Measurements from ENCODE around the gene TMEM175. TPM values are rescaled to one million over a fixed set of nuclear protein-coding genes. Genes with fewer than 3 reads are reported as not detected.
A peak's percentile ranks its signal among the peaks of the same experiment; 100 is the strongest.

The TMEM175 gene
- total RNA-seq, 1 donor from 2014 or later = 28.0 TPM

DNA sequence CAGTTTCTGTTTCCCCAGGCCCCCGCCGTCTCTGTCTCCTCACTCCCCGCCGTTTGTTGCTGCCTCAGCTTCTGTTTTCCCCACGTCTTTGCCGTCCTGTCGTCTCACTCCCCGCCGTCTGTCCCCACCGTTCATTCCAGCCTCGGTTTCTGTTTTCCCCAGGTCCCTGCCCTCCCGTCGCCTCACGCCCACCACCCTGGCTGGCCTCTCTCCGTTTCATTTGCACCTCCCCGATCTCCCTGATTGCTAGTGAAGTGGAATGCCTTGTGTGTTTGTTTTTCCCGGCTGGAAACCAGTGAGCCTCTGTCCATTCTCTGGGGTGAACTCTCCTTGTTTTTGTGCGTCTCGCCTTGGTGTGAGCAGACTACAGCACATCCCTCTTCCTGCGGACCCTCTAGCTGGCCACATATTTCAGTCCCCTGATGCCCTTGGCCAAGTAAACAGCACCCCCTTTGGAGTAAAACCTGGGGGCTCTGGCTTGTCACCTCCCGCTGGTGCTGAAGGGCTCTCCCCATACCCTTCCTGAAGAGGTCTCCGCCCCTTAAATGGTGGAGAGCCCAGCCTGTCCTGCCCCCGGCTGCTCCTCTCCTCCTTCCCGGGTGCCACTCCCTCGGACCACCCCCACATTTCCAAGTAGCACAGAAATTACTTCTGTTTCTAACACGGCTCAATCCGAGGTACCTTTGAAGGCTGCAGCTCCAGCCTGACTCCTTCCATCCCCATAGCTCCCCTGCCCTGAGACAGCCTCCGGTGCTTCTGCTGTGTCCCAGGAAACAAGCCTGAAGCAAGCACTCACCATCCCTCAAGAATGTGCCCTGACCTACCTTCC, 13.2 kb downstream of the TMEM175 start:
- Mint-ChIP-seq H3K36me3 (no peaks in the 10 kb centered on the region), H3K4me3 (peak overlapping the region; percentile 10), H3K27ac (no peak overlapping the region), H3K4me1 (peaks cover 7% of the 10 kb centered on the region), H3K27me3 (ENCODE audit: low read depth) (peaks cover 20% of the 10 kb centered on the region), H3K9me3 (no peaks in the 10 kb centered on the region)
- TF ChIP-seq, protein P1, sequence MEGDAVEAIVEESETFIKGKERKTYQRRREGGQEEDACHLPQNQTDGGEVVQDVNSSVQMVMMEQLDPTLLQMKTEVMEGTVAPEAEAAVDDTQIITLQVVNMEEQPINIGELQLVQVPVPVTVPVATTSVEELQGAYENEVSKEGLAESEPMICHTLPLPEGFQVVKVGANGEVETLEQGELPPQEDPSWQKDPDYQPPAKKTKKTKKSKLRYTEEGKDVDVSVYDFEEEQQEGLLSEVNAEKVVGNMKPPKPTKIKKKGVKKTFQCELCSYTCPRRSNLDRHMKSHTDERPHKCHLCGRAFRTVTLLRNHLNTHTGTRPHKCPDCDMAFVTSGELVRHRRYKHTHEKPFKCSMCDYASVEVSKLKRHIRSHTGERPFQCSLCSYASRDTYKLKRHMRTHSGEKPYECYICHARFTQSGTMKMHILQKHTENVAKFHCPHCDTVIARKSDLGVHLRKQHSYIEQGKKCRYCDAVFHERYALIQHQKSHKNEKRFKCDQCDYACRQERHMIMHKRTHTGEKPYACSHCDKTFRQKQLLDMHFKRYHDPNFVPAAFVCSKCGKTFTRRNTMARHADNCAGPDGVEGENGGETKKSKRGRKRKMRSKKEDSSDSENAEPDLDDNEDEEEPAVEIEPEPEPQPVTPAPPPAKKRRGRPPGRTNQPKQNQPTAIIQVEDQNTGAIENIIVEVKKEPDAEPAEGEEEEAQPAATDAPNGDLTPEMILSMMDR (IDR thresholded peaks at IDR 0.05; ENCODE audit: unreplicated experiment) = no peak
- DNase-seq (ENCODE audit: low spot score in 2 of 2, unreplicated experiment in 2 of 2) = no peak

GRCh38 chr4:946103-946450, 13.8 kb downstream of the TMEM175 start:
- Mint-ChIP-seq H3K27me3 (ENCODE audit: low read depth) (peaks cover 20% of the 10 kb centered on the region), H3K9me3 (no peaks in the 10 kb centered on the region), H3K27ac (no peak overlapping the region), H3K36me3 (no peaks in the 10 kb centered on the region), H3K4me1 (peaks cover 7% of the 10 kb centered on the region), H3K4me3 (no peak overlapping the region)
- TF ChIP-seq, protein P1 (IDR thresholded peaks at IDR 0.05; ENCODE audit: unreplicated experiment) = no peak
- DNase-seq (ENCODE audit: low spot score in 2 of 2, unreplicated experiment in 2 of 2) = no peak

DNA sequence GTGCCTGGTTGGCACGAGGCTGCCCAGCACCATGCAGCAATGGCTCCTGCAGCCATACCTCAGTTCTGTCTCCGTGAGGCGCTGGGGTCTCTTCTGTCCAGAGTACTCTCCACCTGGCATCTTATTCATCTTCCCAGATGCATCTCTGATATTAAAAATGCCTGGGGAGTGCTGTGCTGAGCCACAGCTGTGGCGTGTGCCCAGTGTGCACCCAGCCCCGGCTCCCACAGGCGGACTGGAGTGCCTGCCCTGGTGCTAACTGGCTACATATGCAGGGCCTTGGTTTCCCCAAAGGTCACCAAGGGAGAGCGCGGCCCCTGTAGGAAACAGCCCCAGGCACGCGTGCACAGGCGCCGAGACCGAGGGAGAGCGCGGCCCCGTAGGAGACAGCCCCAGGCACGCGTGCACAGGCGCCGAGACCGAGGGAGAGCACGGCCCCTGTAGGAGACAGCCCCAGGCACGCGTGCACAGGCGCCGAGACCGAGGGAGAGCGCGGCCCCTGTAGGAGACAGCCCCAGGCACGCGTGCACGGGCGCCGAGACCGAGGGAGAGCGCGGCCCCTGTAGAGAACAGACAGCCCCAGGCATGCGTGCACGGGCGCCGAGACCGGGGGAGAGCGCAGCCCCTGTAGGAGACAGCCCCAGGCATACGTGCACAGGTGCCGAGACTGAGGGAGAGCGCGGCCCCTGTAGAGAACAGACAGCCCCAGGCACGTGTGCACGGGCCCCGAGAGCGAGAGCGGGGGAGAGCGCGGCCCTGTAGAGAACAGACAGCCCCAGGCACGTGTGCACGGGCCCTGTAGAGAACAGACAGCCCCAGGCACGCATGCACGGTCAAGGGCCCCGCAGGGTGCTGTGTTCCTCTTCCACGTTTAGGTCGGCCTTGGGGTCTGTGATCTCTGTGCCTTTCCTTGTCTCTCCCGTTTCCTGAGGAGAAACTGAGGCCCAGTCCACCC, 14.5 kb downstream of the TMEM175 start:
- Mint-ChIP-seq H3K27ac (no peak overlapping the region), H3K36me3 (no peaks in the 10 kb centered on the region), H3K27me3 (ENCODE audit: low read depth) (peaks cover 20% of the 10 kb centered on the region), H3K4me1 (peaks cover 7% of the 10 kb centered on the region), H3K9me3 (no peaks in the 10 kb centered on the region), H3K4me3 (no peak overlapping the region)
- no peak for DNase-seq (ENCODE audit: low spot score in 2 of 2, unreplicated experiment in 2 of 2)
- TF ChIP-seq, protein P1 (IDR thresholded peaks at IDR 0.05; ENCODE audit: unreplicated experiment) = no peak

DNA sequence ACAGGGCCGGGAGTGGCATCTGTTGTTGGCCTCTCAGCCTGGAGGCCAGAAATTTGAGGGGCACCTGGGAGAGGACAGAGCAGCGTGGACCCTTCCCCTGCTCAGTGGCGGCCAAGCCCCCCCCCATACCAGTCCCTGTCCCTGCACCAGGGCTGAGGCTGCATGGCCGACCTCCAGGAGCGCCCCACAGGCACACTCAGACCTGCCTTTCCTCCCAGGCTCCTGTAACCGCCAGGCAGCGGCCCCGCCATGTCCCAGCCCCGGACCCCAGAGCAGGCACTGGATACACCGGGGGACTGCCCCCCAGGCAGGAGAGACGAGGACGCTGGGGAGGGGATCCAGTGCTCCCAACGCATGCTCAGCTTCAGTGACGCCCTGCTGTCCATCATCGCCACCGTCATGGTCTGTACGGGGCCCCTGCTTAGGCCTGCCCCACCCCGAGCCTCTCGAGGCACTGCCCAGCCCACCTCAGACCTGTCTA, 15.3 kb downstream of the TMEM175 start:
- TF ChIP-seq, protein P1 (IDR thresholded peaks at IDR 0.05; ENCODE audit: unreplicated experiment) = no peak
- peaks cover 7% of the 10 kb centered on the region for H3K4me1 Mint-ChIP-seq
- no peak overlapping the region for H3K4me3 Mint-ChIP-seq
- DNase-seq (ENCODE audit: low spot score in 2 of 2, unreplicated experiment in 2 of 2) = no peak
- no peaks in the 10 kb centered on the region for H3K36me3 Mint-ChIP-seq
- H3K27ac Mint-ChIP-seq = no peak overlapping the region
- peaks cover 20% of the 10 kb centered on the region for H3K27me3 Mint-ChIP-seq (ENCODE audit: low read depth)
- H3K9me3 Mint-ChIP-seq = no peaks in the 10 kb centered on the region

DNA sequence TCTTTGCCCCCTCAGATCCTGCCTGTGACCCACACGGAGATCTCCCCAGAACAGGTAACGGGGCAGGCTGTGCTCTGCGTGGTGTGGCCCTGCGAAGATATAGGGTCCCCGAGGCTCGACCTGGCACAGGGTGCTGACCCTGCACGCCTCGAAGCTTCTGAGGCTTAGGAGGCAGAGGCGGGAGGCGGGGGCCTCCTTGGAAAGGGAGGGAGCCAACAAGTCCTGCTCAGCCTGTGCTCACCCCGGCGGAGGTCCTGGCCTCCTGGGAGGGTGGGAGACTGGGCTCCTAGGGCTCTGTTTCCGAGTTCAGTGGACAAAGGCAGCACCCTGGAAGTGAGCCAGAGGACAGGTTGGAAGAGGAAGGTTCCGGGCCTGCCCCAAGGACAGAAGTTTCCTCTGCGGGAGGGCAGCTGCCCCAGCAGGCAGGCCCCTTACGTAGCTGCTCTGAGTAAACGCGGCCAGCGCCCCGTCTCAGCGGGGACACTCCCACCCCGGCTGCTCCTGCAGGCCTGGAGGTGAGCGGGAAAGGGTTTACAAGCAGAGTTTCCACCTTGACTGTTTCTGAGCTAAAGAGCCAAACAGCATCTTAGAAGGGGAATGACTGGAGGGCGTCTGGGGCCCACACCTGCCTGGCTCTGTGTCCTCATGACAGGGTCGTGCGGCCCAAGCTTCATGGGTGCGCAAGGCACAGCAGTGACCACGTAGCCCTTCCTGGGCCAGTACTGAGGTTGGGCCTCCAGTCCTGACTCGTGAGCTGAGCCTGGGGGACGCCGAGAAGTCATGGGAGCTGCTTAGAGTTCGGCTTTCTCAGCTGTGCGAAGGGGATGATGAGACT, 16.1 kb downstream of the TMEM175 start:
- TF ChIP-seq, protein P1 (IDR thresholded peaks at IDR 0.05; ENCODE audit: unreplicated experiment) = no peak
- no peak for DNase-seq (ENCODE audit: low spot score in 2 of 2, unreplicated experiment in 2 of 2)
- H3K27me3 Mint-ChIP-seq (ENCODE audit: low read depth) = peaks cover 20% of the 10 kb centered on the region
- H3K27ac Mint-ChIP-seq = no peak overlapping the region
- no peaks in the 10 kb centered on the region for H3K36me3 Mint-ChIP-seq
- peaks cover 7% of the 10 kb centered on the region for H3K4me1 Mint-ChIP-seq
- no peaks in the 10 kb centered on the region for H3K9me3 Mint-ChIP-seq
- H3K4me3 Mint-ChIP-seq = no peak overlapping the region

Measured in mesothelial cell of epicardium (in vitro differentiated cells).